Stomach (tissue), 4 donors: ENCODE measurements around the gene FUT9.

Source experiments
- POLR2A ChIP-seq, 4 donors: fragments of 450-650 bp; IDR thresholded peaks; one replicate each; pipeline ENCODE4 v1.6.1; 2016; ENCODE audit warnings: antibody characterized with exemption in 4 of 4, control low read depth in 2 of 4, mild to moderate bottlenecking in 1 of 4, moderate library complexity in 1 of 4
- TF ChIP-seq, protein P1 (sequence below), 7 experiments: fragments of 450-650 bp in 4 of 7; fragments of 200-600 bp in 3 of 7; sonication (generic) in 3 of 7; IDR thresholded peaks; one replicate each; pipeline ENCODE4 v1.5.1; 2016 to 2019; ENCODE audit warnings: antibody characterized with exemption in 7 of 7, control low read depth in 2 of 7, mild to moderate bottlenecking in 1 of 7

- TF ChIP-seq POLR2A (IDR thresholded peaks at IDR 0.05): no peak
- TF ChIP-seq, protein P1, sequence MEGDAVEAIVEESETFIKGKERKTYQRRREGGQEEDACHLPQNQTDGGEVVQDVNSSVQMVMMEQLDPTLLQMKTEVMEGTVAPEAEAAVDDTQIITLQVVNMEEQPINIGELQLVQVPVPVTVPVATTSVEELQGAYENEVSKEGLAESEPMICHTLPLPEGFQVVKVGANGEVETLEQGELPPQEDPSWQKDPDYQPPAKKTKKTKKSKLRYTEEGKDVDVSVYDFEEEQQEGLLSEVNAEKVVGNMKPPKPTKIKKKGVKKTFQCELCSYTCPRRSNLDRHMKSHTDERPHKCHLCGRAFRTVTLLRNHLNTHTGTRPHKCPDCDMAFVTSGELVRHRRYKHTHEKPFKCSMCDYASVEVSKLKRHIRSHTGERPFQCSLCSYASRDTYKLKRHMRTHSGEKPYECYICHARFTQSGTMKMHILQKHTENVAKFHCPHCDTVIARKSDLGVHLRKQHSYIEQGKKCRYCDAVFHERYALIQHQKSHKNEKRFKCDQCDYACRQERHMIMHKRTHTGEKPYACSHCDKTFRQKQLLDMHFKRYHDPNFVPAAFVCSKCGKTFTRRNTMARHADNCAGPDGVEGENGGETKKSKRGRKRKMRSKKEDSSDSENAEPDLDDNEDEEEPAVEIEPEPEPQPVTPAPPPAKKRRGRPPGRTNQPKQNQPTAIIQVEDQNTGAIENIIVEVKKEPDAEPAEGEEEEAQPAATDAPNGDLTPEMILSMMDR (IDR thresholded peaks at IDR 0.05): no peak
Measured at GRCh38 chr6:95978230-95978629, 37.5 kb upstream of the FUT9 start.
